Measurements from ENCODE around the gene VSTM1.

VSTM1 gene

GRCh38 chr19:54009440-54009839 lies 54.3 kb downstream of the VSTM1 start:
- FAIRE-seq, result no peak

- FAIRE-seq, result no peak
Measured at GRCh38 chr19:54002495-54003315, 61.0 kb downstream of the VSTM1 start.

DNA sequence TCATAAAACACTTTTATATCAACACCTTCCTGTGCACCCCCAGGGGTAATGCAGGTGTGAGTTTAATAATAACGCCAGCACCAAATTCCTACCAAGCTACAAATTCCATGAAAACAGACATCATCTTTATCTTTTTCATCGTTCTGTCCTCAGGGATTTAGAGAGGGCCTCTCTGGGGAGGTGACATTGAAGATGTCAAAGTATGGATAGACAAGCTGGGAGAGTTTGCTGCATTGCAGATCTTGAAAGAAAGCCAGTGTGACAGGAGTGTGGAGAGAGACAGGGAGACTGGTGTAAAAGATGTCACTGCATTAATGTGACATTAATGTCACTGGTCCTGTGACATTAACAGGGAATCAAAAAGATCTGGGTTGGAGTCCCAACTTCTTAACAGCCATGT lies 62.2 kb downstream of the VSTM1 start:
- no peak for FAIRE-seq

GRCh38 chr19:53999694-54000093 lies 64.0 kb downstream of the VSTM1 start:
- no peak for FAIRE-seq

DNA sequence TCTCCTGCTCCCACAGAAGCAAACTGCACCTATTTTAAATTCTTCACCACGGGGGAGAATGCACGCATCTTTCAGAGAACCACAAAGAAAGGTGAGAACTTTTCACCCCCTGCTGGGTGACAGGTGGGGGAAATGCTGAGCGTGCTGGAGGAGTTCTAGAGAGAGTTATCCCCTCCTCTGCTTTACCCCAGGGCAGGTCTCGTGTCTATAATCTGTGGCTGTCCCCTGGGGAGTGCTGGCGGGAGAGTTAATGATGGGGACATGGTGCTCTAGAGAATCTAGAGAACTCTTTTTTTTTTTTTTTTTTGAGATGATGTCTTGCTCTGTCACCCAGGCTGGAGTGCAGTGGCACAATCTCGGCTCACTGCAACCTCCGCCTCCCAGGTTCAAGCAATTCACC lies 65.5 kb downstream of the VSTM1 start:
- FAIRE-seq, result no peak

- FAIRE-seq, result no peak
Measured at GRCh38 chr19:53994811-53995210, 68.9 kb downstream of the VSTM1 start.

GRCh38 chr19:53993448-53993847 lies 70.2 kb downstream of the VSTM1 start:
- no peak for FAIRE-seq

DNA sequence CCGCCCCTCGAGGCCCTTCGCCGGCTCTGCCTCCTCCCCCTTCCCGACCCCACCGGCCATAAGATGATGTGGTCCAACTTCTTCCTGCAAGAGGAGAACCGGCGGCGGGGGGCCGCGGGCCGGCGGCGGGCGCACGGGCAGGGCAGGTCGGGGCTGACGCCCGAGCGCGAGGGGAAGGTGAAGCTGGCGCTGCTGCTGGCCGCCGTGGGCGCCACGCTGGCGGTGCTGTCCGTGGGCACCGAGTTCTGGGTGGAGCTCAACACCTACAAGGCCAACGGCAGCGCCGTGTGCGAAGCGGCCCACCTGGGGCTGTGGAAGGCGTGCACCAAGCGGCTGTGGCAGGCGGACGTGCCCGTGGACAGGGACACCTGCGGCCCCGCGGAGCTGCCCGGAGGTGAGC lies 70.9 kb downstream of the VSTM1 start:
- FAIRE-seq, result no peak

GRCh38 chr19:53992211-53992610 lies 71.5 kb downstream of the VSTM1 start:
- no peak for FAIRE-seq

GRCh38 chr19:53991224-53992113 lies 72.2 kb downstream of the VSTM1 start, which contains the start of gene CACNG6:
TSS of gene CACNG6 (plus strand) at chr19:53991637. CDS start at chr19:53992878, 1,241 bp downstream.
- no peak for FAIRE-seq

Measured in islet of Langerhans (tissue), 1 donor.